WTC11 (cell line): ENCODE results near the gene IL9. TPM values are rescaled to one million over a fixed set of nuclear protein-coding genes. Genes with fewer than 3 reads are reported as not detected.

Experiments
- ATAC-seq: fragments of 200-7000 bp; cut with Tn5 transposase; 2 replicates; pipeline ENCODE4 v1.10.0; 2021; ENCODE audit warnings: mild to moderate bottlenecking, moderate library complexity
- CTCF ChIA-PET: fragments of 300-600 bp; sonication (Branson Sonifier 250); formaldehyde crosslinking; loops from one replicate; lab custom pipeline; 2021; ENCODE audit warnings: antibody characterized with exemption; lab: Charles Lee
- POLR2A ChIA-PET: fragments of 350-600 bp; sonication (Branson Sonifier 250); formaldehyde crosslinking; loops from one replicate; lab custom pipeline; 2021; ENCODE audit warnings: antibody characterized with exemption; lab: Charles Lee
- DNase-seq: peaks from one replicate; pipeline ENCODE4 v3.0.0; 2021; ENCODE audit warnings: low spot score
- H3K27ac Mint-ChIP-seq: 2 replicates; pipeline ENCODE4 v1.8.0; 2021; ENCODE audit warnings: mixed read lengths
- H3K27me3 Mint-ChIP-seq: 2 replicates; pipeline ENCODE4 v1.8.0; 2021; ENCODE audit warnings: low read depth, mild to moderate bottlenecking, moderate library complexity, mixed read lengths
- H3K36me3 Mint-ChIP-seq: 2 replicates; pipeline ENCODE4 v1.8.0; 2021; ENCODE audit warnings: mixed read lengths
- H3K4me1 Mint-ChIP-seq: 2 replicates; pipeline ENCODE4 v1.8.0; 2022; ENCODE audit warnings: mixed read lengths
- H3K4me3 Mint-ChIP-seq: 2 replicates; pipeline ENCODE4 v1.8.0; 2021; ENCODE audit warnings: mild to moderate bottlenecking, moderate library complexity, mixed read lengths
- H3K9me3 Mint-ChIP-seq: 2 replicates; pipeline ENCODE4 v1.8.0; 2021; ENCODE audit warnings: mixed read lengths
- ARID4B ChIP-seq: sonication (generic); formaldehyde crosslinking; IDR thresholded peaks from 2 replicates; pipeline ENCODE4 v1.8.0; 2023; ENCODE audit warnings: missing genetic modification reagents, mild to moderate bottlenecking, borderline replicate concordance
- ATF3 ChIP-seq: sonication (generic); formaldehyde crosslinking; conservative IDR thresholded peaks from 2 replicates; pipeline ENCODE4 v1.8.1; 2022; ENCODE audit warnings: mild to moderate bottlenecking, missing genetic modification reagents
- E2F1 ChIP-seq: sonication (generic); formaldehyde crosslinking; IDR thresholded peaks from 2 replicates; pipeline ENCODE4 v1.8.0; 2022; ENCODE audit warnings: mild to moderate bottlenecking, missing genetic modification reagents
- FOXJ3 ChIP-seq: sonication (generic); formaldehyde crosslinking; IDR thresholded peaks from 2 replicates; pipeline ENCODE4 v1.9.0; 2021; ENCODE audit warnings: missing genetic modification reagents, mild to moderate bottlenecking, borderline replicate concordance
- HMGA2 ChIP-seq: fragments of 250-450 bp; sonication (Bioruptor Pico); IDR thresholded peaks from 2 replicates; pipeline ENCODE4 v1.4.0; 2021; ENCODE audit warnings: mild to moderate bottlenecking, moderate library complexity
- JUN ChIP-seq: sonication (generic); formaldehyde crosslinking; IDR thresholded peaks from 2 replicates; pipeline ENCODE4 v1.8.0; 2023; ENCODE audit warnings: mild to moderate bottlenecking, missing genetic modification reagents
- MAX ChIP-seq: sonication (generic); formaldehyde crosslinking; IDR thresholded peaks from 2 replicates; pipeline ENCODE4 v1.8.0; 2022; ENCODE audit warnings: mild to moderate bottlenecking, missing genetic modification reagents
- NFYB ChIP-seq: sonication (generic); formaldehyde crosslinking; conservative IDR thresholded peaks from 2 replicates; pipeline ENCODE4 v1.8.0; 2022; ENCODE audit warnings: low read depth, missing genetic modification reagents
- NR3C1 ChIP-seq: sonication (generic); formaldehyde crosslinking; conservative IDR thresholded peaks from 2 replicates; pipeline ENCODE4 v1.8.1; 2023; ENCODE audit warnings: low read depth, mild to moderate bottlenecking, missing genetic modification reagents
- RORB ChIP-seq: fragments of 250-450 bp; sonication (Bioruptor Pico); IDR thresholded peaks from 2 replicates; pipeline ENCODE4 v1.9.0; 2021; ENCODE audit warnings: mild to moderate bottlenecking
- ZNF425 ChIP-seq: fragments of 250-450 bp; sonication (Bioruptor Pico); conservative IDR thresholded peaks from 2 replicates; pipeline ENCODE4 v1.9.0; 2021; ENCODE audit warnings: mild to moderate bottlenecking
- ZNF532 ChIP-seq: fragments of 250-450 bp; sonication (Bioruptor Pico); IDR thresholded peaks from 2 replicates; pipeline ENCODE4 v1.9.0; 2021; ENCODE audit warnings: mild to moderate bottlenecking, borderline replicate concordance
- total RNA-seq: library from RNA; stranded (reverse); gene quantifications from 3 replicates; pipeline ENCODE4 v1.2.3, GENCODE V29; 2021

IL9 gene
- total RNA-seq, 1 experiment from 2014 or later = not detected

GRCh38 chr5:135891791-135892190 is 3.9 kb downstream of the IL9 start:
- ChIA-PET POLR2A (interaction anchor here (0.9 kb wide), 1 partner anchor 240 kb away, joined by 3 read pairs; the partner anchor contains the start of gene SMAD5), CTCF (interaction anchor here (0.6 to 5.9 kb wide), 22 partner anchors 9 to 879 kb away, joined by 3 to 33 read pairs (median 6); partner anchors contain the start of genes SLC25A48 and TGFBI)
- TF ChIP-seq NR3C1 (CRISPR knock-in tag) = no peak
- no peak for TF ChIP-seq ARID4B
- TF ChIP-seq HMGA2 (CRISPR knock-in tag) = 0 out of 2 replicates have a peak, but pooled peaks have one; percentile 10
- H3K4me1 Mint-ChIP-seq = peaks cover 16% of the 10 kb centered on the region
- DNase-seq (peak; percentile 62), ATAC-seq (peak; percentile 93)
- no peak overlapping the region for H3K27ac Mint-ChIP-seq
- peaks cover 26% of the 10 kb centered on the region for H3K27me3 Mint-ChIP-seq
- H3K4me3 Mint-ChIP-seq = no peak overlapping the region
- H3K9me3 Mint-ChIP-seq = no peaks in the 10 kb centered on the region
- H3K36me3 Mint-ChIP-seq = no peaks in the 10 kb centered on the region

GRCh38 chr5:135891268-135891667 is 4.4 kb downstream of the IL9 start:
- no peak for TF ChIP-seq MAX
- TF ChIP-seq ZNF532 (CRISPR knock-in tag) = no peak
- no peak for TF ChIP-seq FOXJ3 (CRISPR knock-in tag)
- TF ChIP-seq RORB = no peak
- no peak for TF ChIP-seq ZNF425 (CRISPR knock-in tag)
- TF ChIP-seq NFYB (CRISPR knock-in tag) = no peak
- no peak for TF ChIP-seq JUN (CRISPR knock-in tag)
- no peak for TF ChIP-seq E2F1 (CRISPR knock-in tag)
- no peak for TF ChIP-seq ATF3
- no peak for TF ChIP-seq HMGA2 (CRISPR knock-in tag)
- DNase-seq (no peak), ATAC-seq (no peak)
- CTCF ChIA-PET = interaction anchor here (0.6 to 5.9 kb wide), 21 partner anchors 8 to 879 kb away, joined by 3 to 33 read pairs (median 6); partner anchors contain the start of genes SLC25A48 and TGFBI
- Mint-ChIP-seq H3K27ac (no peak overlapping the region), H3K27me3 (peaks cover 26% of the 10 kb centered on the region), H3K36me3 (no peaks in the 10 kb centered on the region), H3K9me3 (no peaks in the 10 kb centered on the region), H3K4me1 (peaks cover 16% of the 10 kb centered on the region), H3K4me3 (no peak overlapping the region)
- POLR2A ChIA-PET = interaction anchor here (0.9 kb wide), 1 partner anchor 241 kb away, joined by 3 read pairs; the partner anchor contains the start of gene SMAD5
